ENCODE measurements around the gene GRID1. TPM values are rescaled to one million over a fixed set of nuclear protein-coding genes. Genes with fewer than 3 reads are reported as not detected.

GRID1 gene
- total RNA-seq: 7.1 TPM

- intact Hi-C loops (cut with DNase I): no loop called here
- TF ChIP-seq POLR2AphosphoS5 (IDR thresholded peaks at IDR 0.05; ENCODE audit: insufficient read depth in 1 of 2, low read depth in 1 of 2) (no peak), POLR2A (IDR thresholded peaks at IDR 0.05) (no peak), CTCF (IDR thresholded peaks at IDR 0.05) (no peak)
- H3K4me3 ChIP-seq: peak within 1 kb of the TSS; percentile 48 to 73
- no peaks in the 10 kb centered on the region for H3K36me3 ChIP-seq
- no peak for DNase-seq (ENCODE audit: extremely low spot score in 2 of 2)
- no peaks in the 10 kb centered on the region for H3K27me3 ChIP-seq
- peak within 1 kb of the TSS; percentile 69 for H3K27ac ChIP-seq
- no peaks in the 10 kb centered on the region for H3K9me3 ChIP-seq
- peaks cover 39% of the 10 kb centered on the region for H3K4me1 ChIP-seq
Observed at GRCh38 chr10:86366033-86366901, at the start of gene GRID1. GRID1 (minus strand) TSS chr10:86366795.

GRCh38 chr10:86415583-86415982, 49.0 kb upstream of the GRID1 start:
- no peak for DNase-seq (ENCODE audit: extremely low spot score in 2 of 2)
- TF ChIP-seq POLR2A (IDR thresholded peaks at IDR 0.05) (no peak), POLR2AphosphoS5 (IDR thresholded peaks at IDR 0.05; ENCODE audit: insufficient read depth in 1 of 2, low read depth in 1 of 2) (no peak), CTCF (IDR thresholded peaks at IDR 0.05) (no peak)
- Histone ChIP-seq H3K27ac (no peak overlapping the region), H3K9me3 (no peaks in the 10 kb centered on the region), H3K36me3 (no peaks in the 10 kb centered on the region), H3K27me3 (no peaks in the 10 kb centered on the region), H3K4me1 (peaks cover 11% of the 10 kb centered on the region), H3K4me3 (no peak overlapping the region)
- intact Hi-C loops (cut with DNase I): no loop called here

- no peaks in the 10 kb centered on the region for H3K27me3 ChIP-seq
- TF ChIP-seq CTCF (IDR thresholded peaks at IDR 0.05) (no peak), POLR2A (IDR thresholded peaks at IDR 0.05) (no peak), POLR2AphosphoS5 (IDR thresholded peaks at IDR 0.05; ENCODE audit: insufficient read depth in 1 of 2, low read depth in 1 of 2) (no peak)
Observed at GRCh38 chr10:86415116-86415515, 48.5 kb upstream of the GRID1 start.

GRCh38 chr10:86413046-86413728, 46.6 kb upstream of the GRID1 start:
- H3K9me3 ChIP-seq: no peaks in the 10 kb centered on the region
- no peak overlapping the region for H3K4me3 ChIP-seq
- peaks cover 11% of the 10 kb centered on the region for H3K4me1 ChIP-seq
- intact Hi-C loops (cut with DNase I): no loop called here
- DNase-seq (ENCODE audit: extremely low spot score in 2 of 2): no peak
- H3K36me3 ChIP-seq: no peaks in the 10 kb centered on the region
- no peaks in the 10 kb centered on the region for H3K27me3 ChIP-seq
- H3K27ac ChIP-seq: no peak overlapping the region
- no peak for TF ChIP-seq CTCF (IDR thresholded peaks at IDR 0.05)
- no peak for TF ChIP-seq POLR2AphosphoS5 (IDR thresholded peaks at IDR 0.05; ENCODE audit: insufficient read depth in 1 of 2, low read depth in 1 of 2)
- TF ChIP-seq POLR2A (IDR thresholded peaks at IDR 0.05): no peak

More at GRCh38 chr10:86415116-86415515, 48.5 kb upstream of the GRID1 start:
- no peaks in the 10 kb centered on the region for H3K36me3 ChIP-seq
- H3K9me3 ChIP-seq: no peaks in the 10 kb centered on the region
- H3K27ac ChIP-seq: no peak overlapping the region
- DNase-seq (ENCODE audit: extremely low spot score in 2 of 2): no peak
- intact Hi-C loops (cut with DNase I): no loop called here
- peaks cover 11% of the 10 kb centered on the region for H3K4me1 ChIP-seq
- no peak overlapping the region for H3K4me3 ChIP-seq
